CD4-positive, alpha-beta T cell treated with Interferon alpha-2 for 1 hour (primary cell): ENCODE results near the gene ADPRM.

Experiments used
- DNase-seq, 2 donors: peaks; one replicate each; pipeline ENCODE4 v3.0.0-alpha.2; 2020 to 2022

ADPRM gene

DNA sequence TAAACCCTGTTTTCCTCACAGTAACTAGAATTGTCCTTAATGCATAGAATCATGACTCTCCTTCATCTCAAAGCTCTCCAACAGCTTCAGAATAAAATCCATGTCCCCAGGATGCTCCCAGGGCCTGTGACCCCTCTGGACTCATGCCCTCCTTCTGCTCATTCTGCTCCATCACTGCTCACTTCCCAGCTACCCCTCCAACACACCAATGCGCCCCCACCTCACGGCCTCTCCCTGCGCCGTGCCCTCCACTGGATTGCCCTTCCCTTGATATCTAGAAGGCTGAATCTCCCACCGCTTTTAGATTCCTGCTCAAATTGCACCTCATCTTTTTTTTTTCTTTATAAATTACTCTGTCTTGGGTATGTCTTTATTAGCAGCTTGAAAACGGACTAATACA lies 45.0 kb downstream of the ADPRM start:
- no peak for DNase-seq

- no peak for DNase-seq
These were observed 46.1 kb downstream of the ADPRM start for GRCh38 chr17:10743316-10744009.

- DNase-seq: peak; percentile 24 to 47
These were observed 47.2 kb downstream of the ADPRM start for GRCh38 chr17:10744501-10745000.

DNA sequence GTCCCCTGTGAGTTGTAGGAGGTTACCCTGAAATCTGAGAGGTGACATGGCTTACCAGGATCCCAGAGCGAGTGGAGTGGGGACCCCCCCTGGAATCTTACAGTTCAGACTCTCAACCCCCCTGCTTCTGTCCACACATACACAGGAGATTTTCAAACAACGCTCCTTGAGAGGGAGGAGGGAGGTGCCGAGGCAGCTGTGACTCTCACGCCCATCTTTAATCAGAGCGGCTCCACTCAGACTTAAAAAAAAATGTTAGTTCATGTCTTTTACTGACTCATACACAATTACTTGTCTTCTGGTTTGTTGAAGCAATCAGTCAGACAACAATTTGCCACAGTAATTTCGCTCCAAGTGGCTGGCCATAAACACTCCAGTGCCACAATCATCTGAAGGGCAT lies 47.8 kb downstream of the ADPRM start:
- DNase-seq: no peak

GRCh38 chr17:10748531-10749181 lies 51.3 kb downstream of the ADPRM start:
- no peak for DNase-seq

GRCh38 chr17:10750210-10750609 lies 52.8 kb downstream of the ADPRM start:
- DNase-seq: no peak

- no peak for DNase-seq
These were observed 54.2 kb downstream of the ADPRM start for GRCh38 chr17:10751563-10751962.

DNA sequence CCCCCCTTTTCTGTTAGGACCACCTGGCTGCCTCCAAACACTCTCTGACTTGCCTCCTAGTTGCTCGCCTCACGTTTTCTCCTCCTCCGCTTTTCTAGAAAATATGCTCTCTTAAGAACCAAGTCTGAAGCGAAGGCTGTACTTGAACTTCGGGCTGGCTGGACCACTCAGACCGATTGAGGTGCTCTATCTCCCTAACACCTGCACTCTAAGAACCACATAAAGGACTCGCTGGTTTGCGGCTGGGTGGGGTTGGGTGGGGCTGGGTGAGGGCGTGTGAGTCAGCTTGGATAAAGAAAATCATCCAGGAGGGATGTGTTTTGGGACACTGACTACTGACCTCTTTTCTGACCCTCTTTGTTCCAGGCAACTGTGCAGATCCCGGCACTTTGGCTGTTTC lies 55.3 kb downstream of the ADPRM start:
- DNase-seq: no peak

DNA sequence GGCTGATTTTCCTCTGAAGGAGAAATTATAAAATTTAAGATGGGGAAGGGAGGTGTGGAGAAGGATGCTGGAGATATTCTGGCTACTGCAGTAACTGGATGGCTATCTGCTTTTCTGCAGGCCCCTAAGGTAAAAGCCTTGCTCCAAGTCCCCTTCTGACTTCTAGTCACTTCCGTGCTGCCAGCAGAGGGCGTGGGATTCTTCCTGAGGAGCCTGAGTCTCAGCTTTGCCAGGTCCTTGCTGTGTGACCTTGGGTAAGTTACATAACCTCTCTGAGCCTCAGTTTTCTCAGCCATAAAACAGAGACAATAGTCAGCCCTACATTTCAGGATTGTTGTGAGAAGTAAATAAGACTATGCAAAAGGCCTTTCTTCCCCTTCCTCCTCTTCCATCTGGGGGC lies 56.7 kb downstream of the ADPRM start:
- peak in 1 of 2 donors; percentile 19 for DNase-seq

- no peak for DNase-seq
These were observed 57.6 kb downstream of the ADPRM start for GRCh38 chr17:10754861-10755591.

DNA sequence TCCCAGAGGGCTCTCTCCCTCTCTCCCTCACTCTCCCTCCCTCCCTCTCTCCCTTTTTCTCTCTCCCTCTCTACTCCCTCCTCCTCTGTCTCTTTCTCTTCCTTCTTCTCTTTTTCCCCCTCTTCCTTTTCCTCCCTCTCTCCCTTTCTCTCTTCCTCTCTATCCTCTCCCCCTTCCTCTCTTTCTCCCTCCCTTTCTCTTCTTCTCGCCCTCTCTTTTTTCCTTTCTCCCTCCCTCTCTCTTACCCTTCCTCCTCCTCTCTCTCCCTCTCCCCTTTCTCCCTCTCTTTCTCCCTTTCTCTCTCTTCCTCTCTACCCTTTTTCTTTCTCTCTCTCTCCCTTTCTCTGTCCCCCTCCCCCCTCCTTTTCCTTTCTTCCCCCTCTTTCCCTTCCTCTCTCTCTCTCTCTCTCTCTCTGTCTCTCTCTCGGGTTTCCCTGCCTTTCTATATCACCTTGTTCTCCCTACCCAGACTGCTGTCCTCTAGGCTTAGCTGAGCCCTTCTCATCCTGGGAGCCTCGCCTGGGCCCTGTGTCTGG lies 58.3 kb downstream of the ADPRM start:
- DNase-seq: no peak

GRCh38 chr17:10756185-10756584 lies 58.8 kb downstream of the ADPRM start:
- DNase-seq: no peak

DNA sequence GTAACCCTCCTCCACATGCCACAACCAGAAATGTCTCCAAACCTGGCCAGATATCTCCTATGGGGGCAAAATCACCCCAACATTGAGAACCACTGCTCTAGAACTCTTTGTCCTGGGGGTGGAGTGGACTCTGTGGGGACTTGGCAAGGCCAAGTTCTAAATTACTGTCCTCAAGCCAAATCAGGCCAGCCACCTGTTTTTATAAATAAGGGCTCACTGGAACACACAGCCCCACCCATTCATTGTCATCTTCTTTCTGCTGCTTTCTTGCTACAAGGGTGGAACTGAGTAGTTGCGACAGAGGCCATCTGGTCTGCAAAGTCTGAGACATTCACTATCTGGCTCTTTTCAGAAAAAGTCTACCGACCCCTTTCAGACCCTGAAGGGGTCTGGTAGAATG lies 59.2 kb downstream of the ADPRM start:
- DNase-seq: no peak

- no peak for DNase-seq
These were observed 59.7 kb downstream of the ADPRM start for GRCh38 chr17:10757067-10757466.

DNA sequence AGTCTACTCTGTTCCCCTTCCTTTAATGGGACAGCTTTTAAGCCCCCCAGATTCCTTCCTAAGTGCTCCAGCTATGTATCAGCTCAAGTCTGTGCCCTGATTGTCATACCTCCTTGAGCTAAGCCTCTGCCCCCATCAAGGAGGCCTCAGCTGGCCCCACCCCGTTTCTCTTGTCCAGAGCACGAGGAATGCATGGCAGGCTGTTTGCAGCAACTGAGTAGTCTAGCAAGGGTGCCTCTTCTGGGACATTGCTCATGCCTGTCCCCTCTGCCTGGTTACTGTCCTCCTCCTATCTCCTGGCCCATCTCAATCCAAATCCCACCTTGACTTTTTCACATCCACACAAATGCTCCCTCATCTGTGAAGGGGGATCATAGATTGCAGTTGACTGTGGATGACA lies 60.3 kb downstream of the ADPRM start:
- no peak for DNase-seq

DNA sequence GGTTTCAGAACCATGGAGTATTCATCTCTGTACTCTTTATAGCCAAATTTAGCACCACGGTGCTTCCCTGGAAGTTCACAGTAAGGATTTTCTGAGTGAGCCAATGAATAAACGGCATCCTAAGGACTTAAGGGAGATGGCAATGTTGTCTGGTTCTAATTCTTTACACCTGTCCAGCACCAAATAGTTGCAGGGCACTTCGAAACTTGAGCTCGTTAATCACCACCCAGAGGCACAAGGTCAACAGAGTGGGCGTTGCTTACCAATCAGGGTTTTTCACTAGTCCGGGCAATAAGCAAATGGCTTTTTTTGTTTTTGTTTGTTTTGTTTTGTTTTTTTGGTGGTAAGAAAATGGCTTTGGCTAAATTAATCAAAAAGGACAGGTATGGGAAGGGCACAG lies 60.7 kb downstream of the ADPRM start:
- DNase-seq: no peak
